Measurements from ENCODE around the gene FAAP100.

Gene FAAP100

DNA sequence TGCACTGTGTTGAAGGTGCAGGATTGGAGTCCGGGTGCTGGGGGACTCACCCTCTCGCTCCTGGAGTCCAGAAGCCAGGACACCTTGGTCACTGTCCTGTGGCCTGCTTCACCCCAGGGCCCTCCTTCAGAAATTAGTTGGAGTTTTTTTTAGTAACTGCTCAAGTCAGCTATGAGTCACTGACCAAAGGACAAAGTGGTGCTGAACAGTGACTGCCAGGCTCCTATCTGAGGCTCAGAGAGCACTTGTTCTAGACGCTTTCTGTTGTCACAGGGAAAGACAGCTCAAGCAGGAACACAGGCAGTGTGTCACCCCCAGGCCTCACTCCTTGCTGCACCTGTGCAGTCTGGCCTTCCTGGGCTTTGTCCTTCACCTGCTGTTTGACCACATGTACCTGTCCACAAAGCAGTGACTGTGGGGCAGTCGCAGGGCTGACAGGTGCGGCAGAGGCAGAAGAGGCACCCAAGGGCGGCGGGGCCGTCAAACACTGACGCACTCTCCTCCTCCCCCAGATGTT is 4.1 kb upstream of the FAAP100 start:
- no peak for DNase-seq (ENCODE audit: low spot score)

DNA sequence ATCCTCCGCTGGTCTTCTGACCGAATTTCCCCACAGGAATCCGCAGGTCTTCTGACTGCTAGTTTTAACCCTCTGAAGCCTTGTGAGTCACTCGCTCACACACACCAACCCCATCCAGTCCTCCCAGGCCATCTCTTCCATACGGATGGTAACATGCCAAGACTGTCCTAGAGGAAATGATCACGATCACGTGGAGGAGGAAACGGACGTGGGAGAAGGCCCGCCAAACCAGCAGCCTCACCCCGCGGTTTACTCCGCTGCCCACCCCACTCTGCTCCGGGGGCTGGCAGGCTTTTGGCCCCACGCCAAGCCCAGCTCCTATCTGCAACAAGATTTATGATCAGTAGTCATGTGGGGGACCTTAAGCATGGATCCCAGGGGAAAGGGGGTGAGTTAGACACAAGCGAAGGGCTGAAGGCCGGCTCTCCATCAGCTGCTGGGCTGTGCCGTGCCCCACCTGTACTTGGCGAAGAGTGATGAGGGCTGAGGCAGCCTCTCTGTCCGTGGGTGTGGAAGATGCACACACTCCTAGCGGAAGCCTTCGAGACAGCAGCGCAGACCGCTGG is 1.5 kb upstream of the FAAP100 start:
- DNase-seq (ENCODE audit: low spot score): peak; percentile 87

DNA sequence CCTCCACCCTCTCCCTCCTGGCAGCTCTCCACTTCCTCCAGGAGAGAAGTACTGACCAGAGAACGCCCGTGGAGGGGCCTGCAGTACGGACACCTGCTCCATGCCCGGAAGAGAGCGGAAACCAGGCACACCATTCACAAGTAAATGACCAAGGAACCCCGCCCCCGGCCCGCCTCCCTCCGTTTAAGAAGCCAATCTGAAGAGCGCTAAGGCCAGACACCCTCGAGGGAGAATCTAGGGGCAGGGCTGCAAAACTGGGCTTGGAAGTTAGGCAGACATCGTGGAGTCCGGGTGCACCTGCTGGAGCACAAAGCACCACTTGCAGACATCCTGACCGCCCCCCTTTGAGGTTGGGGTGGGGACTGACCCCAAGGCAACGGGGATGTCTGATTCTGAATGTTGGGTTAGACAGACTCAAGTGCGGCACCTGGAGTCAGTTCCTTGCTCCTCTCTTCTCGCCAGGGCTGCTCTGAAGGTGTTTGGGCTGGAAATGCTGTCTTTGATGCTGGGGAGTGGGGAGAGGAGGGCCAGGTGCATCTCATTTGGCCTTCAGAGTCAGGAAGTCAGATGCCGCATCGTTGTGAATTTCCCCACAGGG is 964 bp upstream of the FAAP100 start:
- DNase-seq (ENCODE audit: low spot score): peak; percentile 80

DNA sequence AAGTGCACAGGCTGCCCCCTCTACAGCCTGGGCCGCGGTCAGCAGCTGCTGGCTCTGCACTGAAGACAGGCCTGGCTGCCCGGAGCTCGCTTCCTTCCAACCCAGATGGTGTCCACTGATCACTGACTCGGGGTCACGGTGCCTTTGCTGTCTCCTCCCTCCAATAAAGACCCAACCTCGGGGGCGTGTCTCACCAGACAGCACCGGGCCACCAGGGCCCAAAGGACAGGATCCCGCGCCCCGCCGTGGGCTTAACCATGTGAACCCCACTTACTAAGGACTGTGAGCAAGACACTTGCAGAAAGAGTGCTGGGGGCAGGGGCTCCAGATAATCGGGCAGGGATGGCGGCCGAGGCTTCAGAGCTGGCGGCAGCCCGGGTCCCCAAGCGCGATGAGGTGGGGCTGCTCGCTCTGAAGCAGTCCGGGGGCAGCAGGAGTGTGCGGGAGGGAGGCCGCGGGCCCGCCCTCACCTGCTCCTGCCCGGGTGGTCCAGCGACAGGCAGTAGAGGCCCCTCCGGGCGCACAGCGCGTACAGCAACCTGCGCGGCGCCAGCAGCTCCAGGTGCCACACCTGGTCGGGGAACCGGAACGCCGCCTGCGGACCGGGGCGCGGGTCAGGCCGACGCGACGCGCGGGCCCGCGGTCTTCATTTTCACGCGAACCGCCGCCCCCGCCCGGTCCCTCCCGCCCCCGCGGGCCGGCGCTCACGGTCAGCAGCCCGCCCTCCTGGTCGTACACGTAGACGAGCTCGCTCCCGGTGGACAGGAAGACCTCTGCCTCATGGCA is 502 bp downstream of the FAAP100 start:
- no peak for DNase-seq (ENCODE audit: low spot score)

DNA sequence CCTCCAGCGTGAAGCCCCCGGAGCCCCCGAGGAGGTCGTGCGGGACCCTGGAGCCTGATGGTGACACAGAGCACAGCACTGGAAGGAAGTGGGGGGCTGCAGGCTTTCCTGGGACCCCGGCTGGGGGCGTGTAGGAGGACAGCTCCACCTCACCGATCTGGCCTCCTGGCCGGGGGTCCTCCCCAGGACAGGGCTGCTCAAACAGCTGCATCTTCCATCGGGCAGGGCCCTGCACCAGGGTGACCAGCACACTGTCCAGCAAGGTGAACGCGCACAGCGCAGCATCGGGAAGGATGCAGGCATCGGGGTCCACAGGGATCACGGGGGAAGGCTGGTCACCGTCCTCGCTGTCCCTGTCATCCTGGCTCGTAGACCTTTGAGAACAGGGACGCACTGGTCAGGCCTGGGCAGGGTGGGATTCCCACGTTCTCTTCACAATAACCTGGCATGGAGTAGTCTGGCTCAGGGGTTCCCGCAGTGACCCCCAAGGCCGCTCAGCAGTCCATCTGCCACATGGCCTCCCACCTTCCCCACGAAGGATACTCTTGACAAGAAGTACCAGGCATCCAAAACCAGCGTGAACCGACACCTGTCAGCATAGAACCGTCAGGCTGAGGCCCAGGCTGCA is 1.2 kb downstream of the FAAP100 start:
- no peak for DNase-seq (ENCODE audit: low spot score)

DNA sequence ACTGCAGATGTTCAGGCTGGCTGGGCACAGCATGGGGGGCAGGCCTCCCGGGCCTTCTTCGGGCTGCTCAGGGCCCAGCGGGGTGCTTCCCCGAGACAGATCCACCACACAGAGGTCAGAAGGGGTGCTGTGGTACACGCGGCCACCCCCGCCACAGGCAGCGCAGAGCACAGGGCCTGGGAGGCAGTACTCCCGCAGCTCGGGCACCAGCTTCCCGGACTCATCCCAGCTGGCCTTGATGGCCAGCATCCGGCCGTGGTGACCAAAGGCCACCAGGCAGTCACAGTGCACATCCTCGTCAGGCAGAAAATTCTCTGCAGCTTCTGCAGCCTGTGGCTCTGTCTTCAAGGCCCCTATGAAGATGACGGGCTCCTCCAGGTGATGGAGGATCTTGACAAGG is 1.9 kb downstream of the FAAP100 start:
- no peak for DNase-seq (ENCODE audit: low spot score)

DNA sequence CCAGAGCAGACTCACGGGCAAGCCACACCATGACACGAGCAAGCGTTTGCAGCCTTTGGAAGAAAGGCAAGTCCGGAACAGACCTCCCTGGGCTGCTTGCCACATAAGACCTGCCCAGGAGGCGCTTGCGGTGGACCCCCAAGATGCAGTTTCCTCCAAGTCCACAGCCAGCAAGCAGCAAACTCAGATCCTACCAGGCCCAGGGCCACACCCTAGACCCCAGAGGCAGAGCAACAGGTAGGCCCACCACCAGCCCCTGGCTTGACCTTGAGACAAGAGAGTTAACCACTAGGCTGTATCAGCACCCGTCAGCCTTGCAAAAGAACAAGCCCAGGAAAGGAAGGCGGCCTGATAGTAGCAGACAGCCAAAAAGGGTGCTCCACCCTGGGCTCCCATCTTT is 2.3 kb downstream of the FAAP100 start:
- DNase-seq (ENCODE audit: low spot score): no peak

DNA sequence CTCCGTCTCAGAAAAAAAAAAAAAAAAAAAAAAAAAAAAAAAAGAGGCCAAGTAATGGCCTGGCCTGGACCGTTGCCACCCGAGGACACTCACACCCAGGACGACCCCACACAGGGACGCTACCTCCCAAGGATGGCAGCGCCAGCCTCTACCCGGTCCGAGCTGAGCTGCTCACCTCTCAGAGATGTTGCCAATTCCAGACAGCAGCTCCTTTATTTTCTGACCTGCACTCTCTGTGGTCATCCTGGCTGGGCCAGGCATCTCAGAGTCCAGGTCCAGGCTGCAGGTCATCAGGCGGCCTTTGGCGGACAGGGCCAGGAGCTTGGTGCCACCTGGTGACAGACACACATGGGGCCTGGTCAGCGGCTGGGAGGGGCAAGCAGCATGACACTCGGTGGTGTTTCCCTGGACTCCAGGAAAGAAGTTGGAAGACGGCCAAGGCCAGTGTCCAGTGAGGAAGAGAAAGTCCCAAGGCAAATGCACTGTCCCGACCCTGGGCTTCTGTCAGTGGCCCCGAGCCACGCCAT is 3.1 kb downstream of the FAAP100 start:
- no peak for DNase-seq (ENCODE audit: low spot score)

DNA sequence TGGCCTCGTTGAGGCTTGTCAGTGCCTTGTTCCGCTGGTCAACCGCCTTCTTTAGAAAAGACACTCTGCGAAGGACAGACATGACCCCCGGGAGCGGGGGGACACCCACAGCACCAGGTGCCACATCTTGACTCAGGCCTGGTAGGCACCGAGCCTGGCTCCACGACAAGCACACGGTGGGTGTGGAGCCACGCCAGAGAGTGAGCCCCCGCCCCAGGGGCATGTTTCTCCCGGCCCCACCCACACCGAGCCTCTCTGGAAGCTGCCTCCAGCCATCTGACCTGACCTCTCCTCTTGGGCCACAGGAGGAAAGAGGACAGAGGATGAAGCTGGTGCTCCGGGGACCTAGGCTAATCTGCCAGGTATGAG is 4.6 kb downstream of the FAAP100 start:
- DNase-seq (ENCODE audit: low spot score): no peak

DNA sequence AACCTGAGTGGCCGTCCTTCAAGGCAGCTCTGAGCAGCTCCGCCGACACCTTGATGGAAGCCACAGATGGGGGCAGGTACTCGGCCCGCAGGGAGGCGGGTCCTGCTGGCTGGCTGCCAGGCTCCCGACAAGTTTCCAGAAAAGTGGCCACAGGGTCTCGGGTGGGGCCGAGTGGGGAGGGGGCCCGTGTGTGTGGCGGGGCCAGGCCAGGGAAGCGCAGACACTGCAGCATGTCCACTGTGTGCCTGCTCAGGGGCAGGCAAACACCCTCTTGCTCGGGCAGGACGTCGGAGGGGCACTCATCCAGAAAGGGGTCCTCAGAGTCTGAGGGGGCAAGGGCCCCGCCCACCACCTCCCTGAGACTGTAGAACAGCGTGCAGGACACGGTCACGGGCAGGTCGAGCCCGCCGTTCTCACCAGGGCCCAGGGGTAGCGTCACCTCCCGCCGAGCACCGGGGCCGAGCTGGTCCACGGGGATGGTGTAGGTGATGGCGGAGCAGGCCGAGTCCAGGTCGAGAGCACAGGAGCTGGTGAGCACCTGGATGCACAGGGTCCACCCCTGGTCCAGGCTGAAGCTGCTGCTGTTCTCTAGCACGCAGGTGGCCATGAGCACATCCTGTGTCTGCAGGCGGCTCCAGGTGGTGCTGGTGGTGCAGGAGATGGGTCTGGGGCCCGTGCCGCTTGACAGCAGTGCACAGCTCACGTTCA is 5.1 kb downstream of the FAAP100 start:
- DNase-seq (ENCODE audit: low spot score): no peak

DNA sequence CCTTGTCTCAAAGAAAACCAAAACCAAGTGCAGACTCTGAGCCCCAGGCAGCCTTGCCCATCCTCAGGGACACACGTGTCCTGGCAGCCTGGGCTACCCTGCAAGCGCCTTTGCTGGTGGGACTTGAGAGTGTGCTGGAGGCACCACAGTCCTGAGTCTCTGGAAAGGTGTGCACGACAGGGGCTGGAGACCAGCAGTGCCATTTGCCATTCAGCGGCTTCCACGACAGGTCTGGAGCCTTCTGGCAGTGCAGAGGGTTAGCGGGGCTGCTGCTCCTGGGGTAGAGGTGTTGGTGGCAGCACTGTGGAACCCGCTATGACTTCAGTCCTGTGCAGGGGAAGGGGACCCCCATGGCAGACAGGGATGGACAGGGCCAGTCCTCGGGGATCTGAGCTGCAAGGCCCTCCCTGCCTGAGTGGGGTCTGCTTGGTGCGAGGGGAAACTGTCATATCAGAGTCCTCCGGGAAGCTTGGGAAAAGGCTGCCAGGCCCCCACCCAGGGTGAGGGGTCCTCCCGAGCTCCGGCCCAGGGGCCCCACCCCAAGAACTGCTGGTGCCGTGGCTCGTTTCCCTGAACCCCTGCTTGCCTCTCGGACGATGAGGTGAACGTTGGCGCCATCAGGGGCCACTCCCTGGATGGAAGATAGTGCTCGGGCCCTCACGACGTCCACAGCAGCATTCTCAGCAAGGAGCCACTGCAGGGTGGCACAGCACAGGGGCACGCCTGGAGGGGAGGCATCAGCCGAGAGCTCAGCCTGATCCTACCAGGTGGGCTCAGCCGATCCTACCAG is 6.8 kb downstream of the FAAP100 start:
- no peak for DNase-seq (ENCODE audit: low spot score)

DNA sequence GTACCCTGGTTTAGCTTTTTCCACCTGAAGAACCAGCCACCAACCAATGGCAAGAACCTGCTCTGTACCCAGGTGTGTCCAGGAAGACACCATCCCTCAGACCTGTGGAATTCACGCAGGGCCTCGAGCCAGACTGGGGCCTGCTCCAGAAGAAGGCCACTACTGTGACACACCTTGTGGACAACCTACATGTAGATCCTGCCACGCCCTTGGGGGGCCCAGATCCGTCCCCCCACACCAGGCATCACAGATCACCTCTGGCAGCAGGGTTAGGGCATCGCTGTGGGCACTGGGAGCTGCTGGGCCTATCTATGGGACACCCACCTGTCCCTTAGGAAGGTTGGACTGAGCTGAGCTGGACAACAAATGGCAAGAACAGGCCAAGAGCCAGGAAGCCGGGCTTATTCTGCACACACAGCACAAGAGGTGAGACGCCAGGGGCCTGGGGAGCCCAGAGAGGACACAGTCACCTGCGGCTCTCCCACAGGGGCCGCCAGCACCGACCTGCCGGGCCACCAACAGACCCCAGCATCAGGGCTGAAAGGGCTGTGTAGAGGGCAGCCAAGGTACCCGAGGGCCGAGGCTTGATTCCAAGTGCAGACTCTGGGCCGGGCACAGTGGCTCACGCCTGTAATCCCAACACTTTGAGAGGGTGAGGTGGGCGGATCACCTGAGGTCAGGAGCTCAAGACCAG is 7.7 kb downstream of the FAAP100 start:
- no peak for DNase-seq (ENCODE audit: low spot score)

DNA sequence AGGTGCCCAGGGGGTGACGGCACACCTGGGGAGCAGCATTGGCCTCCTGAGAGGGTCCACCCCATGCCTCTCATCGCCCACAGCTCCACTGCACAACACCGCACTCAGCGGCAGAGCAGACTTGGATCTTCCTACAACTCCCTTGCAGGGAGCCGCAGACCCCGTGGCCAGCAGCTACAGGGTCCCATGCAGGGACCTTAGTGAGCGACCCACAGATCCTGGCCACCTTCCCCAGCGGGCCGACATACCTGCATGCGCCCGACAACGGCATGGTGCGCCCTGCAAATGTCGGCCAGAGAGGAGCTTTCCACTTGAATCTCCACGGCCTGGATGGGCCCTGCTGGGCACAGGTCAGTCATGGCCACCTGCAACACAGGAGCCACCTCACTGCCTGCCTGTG is 8.4 kb downstream of the FAAP100 start:
- no peak for DNase-seq (ENCODE audit: low spot score)

DNA sequence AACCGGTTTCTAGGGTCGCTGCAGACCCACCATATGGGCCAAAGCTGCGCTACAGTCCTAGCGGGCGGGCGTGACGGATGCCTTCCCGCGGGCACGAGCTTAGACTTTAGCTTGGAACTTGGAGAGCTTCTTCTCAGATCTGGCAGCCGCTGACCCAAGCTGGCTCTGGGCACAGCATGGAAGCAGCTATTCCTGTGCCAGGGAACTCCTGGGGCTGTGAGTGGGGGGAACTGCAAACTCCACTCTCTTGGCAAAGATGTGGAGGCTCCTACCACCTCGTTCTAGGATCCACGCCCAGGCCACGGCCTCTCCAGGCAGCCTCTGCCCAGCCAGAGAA is 8.8 kb downstream of the FAAP100 start:
- DNase-seq (ENCODE audit: low spot score): no peak

DNA sequence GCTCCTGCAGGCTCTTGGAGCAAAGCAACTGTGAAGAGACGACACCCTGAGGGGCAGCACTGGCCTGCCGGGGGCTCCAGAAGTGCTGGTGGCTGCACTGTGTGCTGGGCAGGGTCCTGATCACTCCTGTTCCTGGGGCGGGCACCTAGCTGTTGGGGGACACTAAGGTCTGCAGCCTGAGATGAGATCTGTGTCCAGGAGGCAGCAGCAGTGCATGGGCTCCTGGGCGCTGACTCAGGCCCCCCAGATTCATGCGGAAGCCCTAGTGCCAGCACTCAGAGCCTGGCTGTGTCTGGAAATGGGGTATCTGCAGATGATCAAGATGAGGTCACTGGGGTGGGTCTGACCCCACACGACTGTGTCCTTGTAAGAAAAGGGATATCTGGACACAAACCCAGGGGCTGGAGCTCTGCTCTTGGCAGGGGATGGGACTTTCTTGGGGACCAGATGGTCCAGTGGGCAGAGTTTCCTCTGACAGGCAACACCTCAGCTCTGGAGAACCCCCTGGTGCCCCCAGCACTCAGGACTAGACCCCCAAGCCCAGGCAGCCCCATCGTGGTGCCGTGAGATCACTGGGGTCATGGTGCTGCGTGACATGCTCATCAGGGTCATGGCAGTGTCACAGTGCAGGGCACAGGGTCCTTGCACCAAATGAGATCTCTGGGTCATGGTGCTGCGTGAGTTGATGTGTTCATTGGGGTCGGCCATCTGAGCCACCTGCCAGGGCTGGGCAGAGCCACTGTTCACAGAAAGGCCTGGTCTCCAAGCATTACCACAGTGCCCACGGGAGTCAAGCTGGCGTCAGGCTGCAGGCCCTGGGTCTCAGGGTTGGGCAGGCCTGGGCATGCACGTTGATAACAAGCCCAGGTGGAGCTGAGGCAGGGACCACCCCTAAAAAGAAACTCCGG is 9.5 kb downstream of the FAAP100 start:
- DNase-seq (ENCODE audit: low spot score): no peak

DNA sequence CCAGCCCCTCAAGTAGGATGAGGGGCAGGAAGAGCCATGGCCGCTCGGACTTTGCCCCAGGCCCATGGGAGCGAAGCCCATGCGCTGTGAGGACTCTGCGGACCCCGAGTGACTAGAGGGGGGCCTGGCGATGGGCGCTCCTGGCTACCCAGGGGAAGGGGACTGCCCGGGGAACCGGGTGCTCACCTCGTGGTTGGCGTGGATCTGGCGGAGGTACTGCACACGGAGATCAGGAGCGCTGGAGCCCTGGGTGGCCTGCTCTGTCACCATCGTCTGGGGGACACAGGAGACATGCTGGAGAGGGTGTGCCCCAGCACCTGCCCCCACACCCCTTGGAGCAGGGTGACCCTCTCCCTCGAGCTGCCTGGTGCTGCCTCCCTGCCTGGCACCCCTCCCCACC is 11.0 kb downstream of the FAAP100 start:
- DNase-seq (ENCODE audit: low spot score): no peak

DNA sequence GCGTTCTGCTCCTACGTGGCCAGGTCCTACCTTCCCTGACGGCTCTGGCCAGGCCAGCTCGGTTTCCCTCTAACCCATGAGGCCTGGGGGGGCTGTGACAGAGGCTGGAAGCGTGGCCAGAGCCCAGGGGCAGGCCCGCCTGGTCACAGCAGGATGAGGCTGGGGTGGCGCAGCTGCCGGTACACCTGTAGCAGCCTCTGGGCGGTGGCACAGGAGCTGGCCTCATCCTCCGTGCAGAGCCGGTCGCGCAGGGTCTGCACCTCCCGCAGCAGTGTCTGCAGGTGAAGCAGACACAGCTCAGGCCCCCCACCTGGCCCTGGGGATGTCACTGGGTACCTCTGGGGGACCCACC is 11.5 kb downstream of the FAAP100 start:
- no peak for DNase-seq (ENCODE audit: low spot score)

DNA sequence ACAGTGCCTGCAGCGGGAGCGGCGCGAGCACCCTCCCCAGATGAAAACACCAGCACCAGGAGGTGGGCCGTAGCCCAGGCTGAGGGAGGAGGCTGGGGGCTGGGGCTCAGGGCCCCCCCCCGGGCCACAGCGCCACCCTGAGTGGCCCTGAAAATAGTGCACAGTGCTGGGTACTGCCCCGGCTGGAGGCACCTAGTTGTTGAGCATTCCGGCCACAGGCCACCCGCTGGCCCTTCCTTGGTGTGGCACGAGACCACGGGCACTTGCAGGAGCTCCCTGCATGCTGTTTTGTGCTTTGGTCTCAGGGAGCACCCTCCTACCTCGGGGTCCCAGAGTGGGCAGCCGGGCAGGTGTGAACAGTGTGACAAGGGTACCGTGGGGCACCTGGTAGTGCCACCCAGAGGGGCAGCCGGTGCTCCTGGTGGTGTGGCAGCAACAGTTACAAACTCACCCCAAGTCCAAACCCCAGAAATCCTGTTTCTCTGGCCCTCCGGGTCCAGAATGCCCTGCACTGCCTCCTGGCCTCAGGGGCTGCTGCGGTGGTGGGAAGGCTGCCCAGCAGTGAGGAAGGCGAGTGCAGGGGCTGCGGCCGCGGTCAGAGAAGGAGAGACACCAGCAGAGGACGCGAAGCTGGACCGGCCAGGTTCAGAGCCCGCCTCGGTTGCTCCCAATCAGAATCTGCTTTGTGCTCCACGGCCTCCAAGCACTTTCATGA is 12.0 kb downstream of the FAAP100 start:
- no peak for DNase-seq (ENCODE audit: low spot score)

DNA sequence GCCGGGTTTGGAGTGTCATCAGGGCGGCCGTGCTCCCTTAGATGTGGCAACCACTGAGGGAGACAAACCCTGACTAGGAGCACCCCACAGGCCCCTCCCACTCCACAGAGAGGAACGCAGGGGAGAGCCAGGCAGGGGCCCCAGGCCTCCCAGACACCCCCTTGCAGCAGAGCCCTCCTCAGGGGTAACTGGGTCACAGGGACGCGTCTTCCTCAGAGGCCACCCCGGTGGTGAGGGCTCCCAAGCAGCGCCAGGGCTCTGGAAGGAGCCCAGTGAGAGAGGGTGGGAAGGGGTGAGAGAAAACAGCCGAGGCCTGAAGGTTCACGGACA is 12.6 kb downstream of the FAAP100 start:
- no peak for DNase-seq (ENCODE audit: low spot score)

Data from COLO829 (cell line).